AG04450 (cell line): ENCODE data around the gene PACSIN1. TPM values are rescaled to one million over a fixed set of nuclear protein-coding genes. Genes with fewer than 3 reads are reported as not detected.

Experiments used
- CTCF ChIA-PET: fragments of 300-600, 350-600 bp; formaldehyde crosslinking; extraction: SDS; loops from one replicate; lab custom pipeline; 2022; ENCODE audit warnings: antibody characterized with exemption, inconsistent platforms; lab: Charles Lee
- POLR2A ChIA-PET: fragments of 350-600 bp; formaldehyde crosslinking; extraction: SDS; loops from one replicate; lab custom pipeline; 2021; ENCODE audit warnings: antibody characterized with exemption, inconsistent platforms; lab: Yijun Ruan, JAX
- DNase-seq: peaks from one replicate; pipeline ENCODE4 v3.0.0-alpha.2; 2011; ENCODE audit warnings: low read depth, low spot score
- H3K27ac ChIP-seq: one replicate; pipeline ENCODE4 v1.5.1; 2012; ENCODE audit warnings: low read depth, low read length, control low read depth
- H3K27me3 ChIP-seq: one replicate; pipeline ENCODE4 v1.6.0; 2012; ENCODE audit warnings: low read length; ENCODE audit not compliant: control insufficient read depth, insufficient read depth
- H3K4me3 ChIP-seq: 2 replicates; pipeline ENCODE4 v1.5.1; 2011; ENCODE audit warnings: mild to moderate bottlenecking, low read depth, low read length, control low read depth
- H3K9me3 ChIP-seq: 2 replicates; pipeline ENCODE4 v1.5.1; 2012; ENCODE audit warnings: low read length; ENCODE audit not compliant: control insufficient read depth, insufficient read depth
- polyA plus RNA-seq: library from polyadenylated mRNA; depleted of rRNA; stranded (reverse); fragments of >200 nt; gene quantifications from 2 replicates; pipeline ENCODE4 v1.2.3, GENCODE V29; 2011
- TF ChIP-seq, protein P1 (sequence below): IDR thresholded peaks from 2 replicates; pipeline ENCODE4 v1.5.1; 2011; ENCODE audit warnings: low read depth, low read length, control low read depth, inconsistent platforms

PACSIN1 gene
- polyA plus RNA-seq, 1 experiment: not detected

DNA sequence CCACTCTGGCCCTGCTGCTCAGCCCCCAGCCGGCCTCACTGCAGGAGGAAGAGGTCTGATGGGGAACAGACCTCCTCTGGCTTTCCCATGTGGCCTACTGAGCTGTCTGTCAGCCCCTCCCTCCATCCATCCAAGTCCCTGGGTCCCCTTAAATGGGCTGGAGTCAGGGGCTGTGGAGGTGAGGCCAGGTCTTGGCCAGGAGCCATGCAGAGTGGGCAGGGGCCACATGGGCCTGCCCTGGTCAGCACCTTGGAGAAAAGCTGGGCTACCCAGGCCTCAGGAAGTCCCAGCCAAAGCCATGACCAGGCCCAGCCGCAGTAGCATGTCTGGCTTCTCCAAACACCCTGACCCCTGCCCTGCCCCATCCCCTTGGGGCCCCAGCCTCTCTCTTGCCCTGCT, 83.9 kb downstream of the PACSIN1 start:
- peaks cover 3% of the 10 kb centered on the region; the same call in 1 of the 2 replicates for H3K9me3 ChIP-seq
- no peak for DNase-seq
- peaks cover 16% of the 10 kb centered on the region for H3K27me3 ChIP-seq
- ChIA-PET CTCF (no interaction called here), POLR2A (no interaction called here)
- TF ChIP-seq, protein P1, sequence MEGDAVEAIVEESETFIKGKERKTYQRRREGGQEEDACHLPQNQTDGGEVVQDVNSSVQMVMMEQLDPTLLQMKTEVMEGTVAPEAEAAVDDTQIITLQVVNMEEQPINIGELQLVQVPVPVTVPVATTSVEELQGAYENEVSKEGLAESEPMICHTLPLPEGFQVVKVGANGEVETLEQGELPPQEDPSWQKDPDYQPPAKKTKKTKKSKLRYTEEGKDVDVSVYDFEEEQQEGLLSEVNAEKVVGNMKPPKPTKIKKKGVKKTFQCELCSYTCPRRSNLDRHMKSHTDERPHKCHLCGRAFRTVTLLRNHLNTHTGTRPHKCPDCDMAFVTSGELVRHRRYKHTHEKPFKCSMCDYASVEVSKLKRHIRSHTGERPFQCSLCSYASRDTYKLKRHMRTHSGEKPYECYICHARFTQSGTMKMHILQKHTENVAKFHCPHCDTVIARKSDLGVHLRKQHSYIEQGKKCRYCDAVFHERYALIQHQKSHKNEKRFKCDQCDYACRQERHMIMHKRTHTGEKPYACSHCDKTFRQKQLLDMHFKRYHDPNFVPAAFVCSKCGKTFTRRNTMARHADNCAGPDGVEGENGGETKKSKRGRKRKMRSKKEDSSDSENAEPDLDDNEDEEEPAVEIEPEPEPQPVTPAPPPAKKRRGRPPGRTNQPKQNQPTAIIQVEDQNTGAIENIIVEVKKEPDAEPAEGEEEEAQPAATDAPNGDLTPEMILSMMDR: no peak
- no peak overlapping the region for H3K27ac ChIP-seq
- H3K4me3 ChIP-seq: no peak overlapping the region

DNA sequence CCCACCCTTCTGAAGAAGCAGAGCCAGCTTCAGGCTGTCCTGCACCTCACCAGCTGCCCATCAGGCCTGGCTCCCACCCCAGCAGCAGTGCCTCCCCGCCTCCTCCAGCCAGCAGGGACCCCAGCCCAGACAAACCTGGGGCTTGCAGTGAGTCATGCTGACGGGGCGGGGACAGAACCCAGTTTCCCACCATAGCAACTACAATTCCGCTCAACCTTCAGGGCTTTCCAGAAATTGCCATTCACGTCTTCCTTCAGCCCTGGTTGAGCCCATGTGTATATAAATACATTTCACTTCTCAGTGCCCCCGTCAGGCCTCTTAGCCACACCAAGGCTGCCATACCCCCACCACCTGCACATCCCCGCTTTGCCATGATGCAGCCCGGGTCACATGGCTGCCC, 85.8 kb downstream of the PACSIN1 start:
- TF ChIP-seq, protein P1: no peak
- no peak for DNase-seq
- Histone ChIP-seq H3K9me3 (peaks cover 3% of the 10 kb centered on the region; the same call in 1 of the 2 replicates), H3K4me3 (no peak overlapping the region), H3K27ac (no peak overlapping the region), H3K27me3 (peaks cover 13% of the 10 kb centered on the region)
- POLR2A ChIA-PET: no interaction called here
- CTCF ChIA-PET: no interaction called here

DNA sequence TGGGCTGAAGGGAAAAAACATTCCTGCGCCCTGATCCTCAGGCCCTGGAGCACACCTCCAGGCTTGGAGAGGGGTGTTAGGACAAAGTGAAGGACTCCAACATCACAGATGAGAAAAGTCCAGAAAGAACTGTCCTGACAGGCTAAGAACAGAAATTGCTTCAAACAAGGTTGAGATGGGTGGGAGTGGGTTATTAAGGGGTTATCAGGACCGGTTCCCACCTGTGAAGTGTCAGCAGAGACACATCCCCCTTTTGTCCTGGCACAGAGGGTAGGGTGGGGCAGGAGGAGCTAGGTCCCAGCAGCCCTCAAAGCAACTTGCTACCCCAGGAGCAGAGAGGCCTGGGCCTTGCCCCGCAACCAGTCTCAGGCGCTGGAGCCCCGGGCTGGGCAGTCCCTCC, 86.7 kb downstream of the PACSIN1 start:
- TF ChIP-seq, protein P1: no peak
- ChIA-PET CTCF (no interaction called here), POLR2A (no interaction called here)
- H3K27me3 ChIP-seq: peaks cover 15% of the 10 kb centered on the region
- H3K9me3 ChIP-seq: peaks cover 3% of the 10 kb centered on the region; the same call in 1 of the 2 replicates
- no peak overlapping the region for H3K27ac ChIP-seq
- DNase-seq: no peak
- no peak overlapping the region for H3K4me3 ChIP-seq

DNA sequence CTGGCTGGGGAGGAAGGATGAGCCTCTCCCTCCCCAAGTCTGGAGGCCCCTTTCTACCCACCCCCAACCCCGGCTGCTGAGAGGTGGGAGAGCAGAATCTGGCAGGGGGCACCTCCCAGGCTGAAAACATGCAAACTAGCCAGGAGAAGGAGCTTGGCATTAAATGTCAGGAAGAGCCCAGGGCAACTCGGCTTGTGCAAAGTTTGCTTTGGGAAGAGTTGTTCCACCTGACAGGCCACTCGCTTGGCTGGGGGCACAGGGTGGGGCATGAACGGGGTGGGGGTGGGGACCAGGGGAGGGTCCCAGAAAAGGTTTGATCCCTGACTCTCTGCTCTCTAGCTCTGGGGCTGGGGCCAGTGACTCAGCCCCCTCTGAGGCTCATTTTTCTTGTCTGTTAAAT, 87.3 kb downstream of the PACSIN1 start:
- Histone ChIP-seq H3K27me3 (peaks cover 14% of the 10 kb centered on the region), H3K9me3 (peaks cover 5% of the 10 kb centered on the region), H3K27ac (no peak overlapping the region), H3K4me3 (no peak overlapping the region)
- TF ChIP-seq, protein P1: no peak
- DNase-seq: no peak
- CTCF ChIA-PET: no interaction called here
- POLR2A ChIA-PET: no interaction called here

DNA sequence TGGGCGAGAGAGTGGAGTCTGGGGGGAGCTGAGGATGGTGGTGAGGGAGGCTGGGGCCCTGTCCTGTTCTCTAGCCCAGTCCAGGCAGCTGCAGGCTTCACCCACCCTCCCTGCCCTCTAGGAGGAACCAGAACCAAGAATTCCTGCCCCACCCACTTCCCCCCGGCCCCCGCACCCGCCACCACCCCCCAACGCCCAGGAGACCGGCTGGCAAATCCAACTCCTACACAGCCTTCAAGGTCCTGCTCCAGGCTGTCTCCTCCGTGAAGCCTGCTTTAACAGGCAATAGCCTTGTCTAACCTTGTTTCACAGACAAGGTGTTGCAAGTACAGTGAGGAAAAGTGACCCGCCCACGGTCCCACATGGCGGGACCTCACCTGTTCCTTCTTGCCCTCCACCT, 87.9 kb downstream of the PACSIN1 start:
- TF ChIP-seq, protein P1: no peak
- no peak overlapping the region for H3K27ac ChIP-seq
- ChIA-PET POLR2A (no interaction called here), CTCF (no interaction called here)
- peaks cover 13% of the 10 kb centered on the region for H3K27me3 ChIP-seq
- H3K9me3 ChIP-seq: peaks cover 11% of the 10 kb centered on the region
- DNase-seq: no peak
- H3K4me3 ChIP-seq: no peak overlapping the region
